GM21423 (cell line): Measurements from ENCODE around the gene KRTAP2-2.
"Not testable (repeated sequence)": the region's sequence is repeated elsewhere in the genome, so short reads cannot be mapped to it uniquely, and the experiment has no call there.

Experiments used
- ATAC-seq: cut with Tn5 transposase; IDR thresholded peaks from one replicate; pipeline ENCODE4 v1.9.1; 2021; ENCODE audit warnings: mild to moderate bottlenecking, moderate library complexity; ENCODE audit not compliant: unreplicated experiment

The KRTAP2-2 gene, protein sequence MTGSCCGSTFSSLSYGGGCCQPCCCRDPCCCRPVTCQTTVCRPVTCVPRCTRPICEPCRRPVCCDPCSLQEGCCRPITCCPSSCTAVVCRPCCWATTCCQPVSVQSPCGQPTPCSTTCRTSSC

GRCh38 chr17:41055130-41055529 lies at the start of gene KRTAP2-2:
Gene KRTAP2-2, minus strand, starts transcription at chr17:41055230. Its CDS starts 19 bp downstream, at chr17:41055211.
- ATAC-seq = not testable (repeated sequence)

DNA sequence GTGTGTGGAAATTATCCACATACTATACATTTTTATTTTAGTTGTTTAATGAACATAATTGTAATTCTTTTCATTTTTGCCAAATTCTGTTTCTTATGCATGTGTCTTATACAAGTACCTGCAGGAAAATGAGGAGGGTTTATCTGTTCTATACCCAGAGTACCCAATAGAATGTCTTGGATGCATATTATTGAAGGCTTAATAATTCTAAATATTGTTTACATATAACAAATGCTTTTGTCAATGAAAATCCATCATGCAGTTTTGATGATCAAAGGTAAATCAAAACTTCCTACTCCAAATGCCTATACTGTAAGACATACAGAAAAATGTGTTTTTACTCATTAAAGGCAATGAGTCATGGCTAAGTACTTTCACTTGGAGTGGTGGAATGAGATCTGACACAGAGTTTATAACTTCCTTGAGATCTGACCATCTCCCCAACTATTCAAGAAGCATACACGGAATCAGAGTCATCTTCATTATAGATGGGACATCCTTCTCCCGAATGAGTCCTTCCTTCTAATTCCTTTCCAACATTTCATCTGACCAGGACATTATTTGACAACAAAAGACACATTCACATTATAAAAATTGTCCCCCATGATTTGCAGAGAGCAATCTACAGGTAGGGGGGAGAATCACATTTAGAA lies 49.5 kb upstream of the KRTAP2-2 start:
- ATAC-seq = not testable (repeated sequence)

- no peak for ATAC-seq
Measured at GRCh38 chr17:41103896-41104295, 48.9 kb upstream of the KRTAP2-2 start.

GRCh38 chr17:41101586-41102259 lies 46.7 kb upstream of the KRTAP2-2 start, which contains the start of gene KRTAP4-16:
Gene KRTAP4-16, minus strand, starts transcription at chr17:41102209. Its CDS starts 0 bp downstream, at chr17:41102209.
- no peak for ATAC-seq

DNA sequence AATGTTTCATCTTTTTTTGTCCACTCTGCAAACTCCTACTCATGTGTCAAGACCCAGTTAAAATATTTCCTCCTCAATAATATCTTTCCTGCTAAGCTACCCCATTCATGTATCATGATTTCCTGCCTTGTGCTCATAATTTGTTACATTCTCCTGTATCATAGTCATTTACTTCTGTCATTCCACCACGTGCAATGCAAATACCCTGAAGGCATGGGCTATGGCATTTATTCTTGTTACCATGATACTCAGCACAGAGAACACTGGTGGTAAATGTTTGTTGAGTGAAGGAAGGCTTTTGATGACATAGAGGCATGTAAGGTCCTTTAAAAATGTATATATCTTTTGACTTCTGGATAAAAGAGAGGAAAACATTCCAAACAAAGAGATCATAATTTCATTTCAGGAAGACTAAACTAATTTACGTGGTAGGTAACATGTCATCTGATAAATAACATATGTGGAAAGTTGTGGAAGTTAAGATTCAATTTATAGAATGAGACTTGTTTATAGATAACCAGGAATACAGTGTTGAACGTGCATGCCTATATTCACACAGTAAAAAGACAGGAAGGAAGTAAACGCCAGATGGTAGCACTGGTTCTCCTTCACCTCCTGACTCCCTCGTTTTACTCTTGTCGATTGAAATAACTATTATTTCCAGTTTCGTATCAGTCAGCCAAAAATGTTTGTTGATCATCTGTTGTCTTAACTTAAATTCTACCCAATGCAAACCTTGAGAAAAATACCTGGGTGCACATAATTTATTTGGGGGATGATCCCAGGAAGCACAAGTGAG lies 44.9 kb upstream of the KRTAP2-2 start:
- not testable (repeated sequence) for ATAC-seq

GRCh38 chr17:41098481-41098880 lies 43.5 kb upstream of the KRTAP2-2 start:
- ATAC-seq = no peak

- no peak for ATAC-seq
Measured at GRCh38 chr17:41098042-41098441, 43.0 kb upstream of the KRTAP2-2 start, which contains the start of gene KRTAP4-8. Gene KRTAP4-8, minus strand, starts transcription at chr17:41098142. Its CDS starts 58 bp downstream, at chr17:41098084.

DNA sequence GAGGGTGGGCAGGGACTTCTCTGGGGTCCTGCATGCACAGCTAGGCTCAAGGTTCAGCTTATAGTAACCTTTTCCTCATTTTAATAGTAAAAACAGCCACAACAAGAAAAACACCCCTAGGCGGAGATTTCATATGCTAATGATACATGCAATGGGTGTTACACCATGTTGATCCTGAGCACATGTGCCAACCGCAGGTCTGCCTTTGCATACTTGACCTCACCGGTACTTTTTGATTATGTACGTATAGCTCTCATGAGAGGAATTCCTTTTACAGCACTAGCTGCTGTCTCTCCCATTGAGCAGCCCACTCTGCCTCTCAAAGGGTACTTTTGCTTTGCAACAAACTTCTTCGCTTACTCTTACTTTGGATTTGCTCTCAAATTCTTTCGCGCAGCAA lies 41.0 kb upstream of the KRTAP2-2 start:
- no peak for ATAC-seq

- not testable (repeated sequence) for ATAC-seq
Measured at GRCh38 chr17:41088760-41089352, 33.8 kb upstream of the KRTAP2-2 start.

DNA sequence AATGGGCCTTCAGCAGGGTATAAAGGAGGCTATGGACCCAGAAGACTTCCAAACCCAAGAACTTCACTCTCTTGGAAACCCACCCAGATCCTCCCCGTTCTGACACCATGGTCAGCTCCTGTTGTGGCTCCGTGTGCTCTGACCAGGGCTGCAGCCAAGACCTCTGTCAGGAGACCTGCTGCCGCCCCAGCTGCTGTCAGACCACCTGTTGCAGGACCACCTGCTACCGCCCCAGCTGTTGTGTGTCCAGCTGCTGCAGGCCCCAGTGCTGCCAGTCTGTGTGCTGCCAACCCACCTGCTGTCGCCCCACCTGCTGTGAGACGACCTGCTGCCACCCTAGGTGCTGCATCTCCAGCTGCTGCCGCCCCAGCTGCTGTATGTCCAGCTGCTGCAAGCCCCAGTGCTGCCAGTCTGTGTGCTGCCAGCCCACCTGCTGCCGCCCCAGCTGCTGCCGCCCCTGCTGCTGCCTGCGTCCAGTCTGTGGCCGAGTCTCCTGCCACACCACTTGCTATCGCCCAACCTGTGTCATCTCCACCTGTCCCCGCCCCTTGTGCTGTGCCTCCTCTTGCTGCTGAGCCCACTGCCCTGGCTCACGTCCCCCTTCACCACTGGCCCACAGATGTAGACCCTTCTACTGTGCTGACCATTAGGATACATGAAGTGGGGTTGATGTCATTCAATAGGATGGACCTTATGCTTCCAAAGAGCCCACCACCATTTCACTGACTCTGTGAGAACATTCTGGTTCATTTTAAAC lies 29.2 kb upstream of the KRTAP2-2 start, which contains the start of gene KRTAP4-7:
Gene KRTAP4-7 (plus strand): TSS at position 51 of the 757 bp plus-strand sequence. CDS start 57 bp downstream, at position 108.
- not testable (repeated sequence) for ATAC-seq

DNA sequence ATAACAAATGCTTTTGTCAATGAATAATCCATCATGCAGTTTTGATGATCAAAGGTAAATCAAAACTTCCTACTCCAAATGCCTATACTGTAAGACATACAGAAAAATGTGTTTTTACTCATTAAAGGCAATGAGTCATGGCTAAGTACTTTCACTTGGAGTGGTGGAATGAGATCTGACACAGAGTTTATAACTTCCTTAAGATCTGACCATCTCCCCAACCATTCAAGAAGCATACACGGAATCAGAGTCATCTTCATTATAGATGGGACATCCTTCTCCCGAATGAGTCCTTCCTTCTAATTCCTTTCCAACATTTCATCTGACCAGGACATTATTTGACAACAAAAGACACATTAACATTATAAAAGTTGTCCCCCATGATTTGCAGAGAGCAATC lies 28.4 kb upstream of the KRTAP2-2 start:
- ATAC-seq = not testable (repeated sequence)

DNA sequence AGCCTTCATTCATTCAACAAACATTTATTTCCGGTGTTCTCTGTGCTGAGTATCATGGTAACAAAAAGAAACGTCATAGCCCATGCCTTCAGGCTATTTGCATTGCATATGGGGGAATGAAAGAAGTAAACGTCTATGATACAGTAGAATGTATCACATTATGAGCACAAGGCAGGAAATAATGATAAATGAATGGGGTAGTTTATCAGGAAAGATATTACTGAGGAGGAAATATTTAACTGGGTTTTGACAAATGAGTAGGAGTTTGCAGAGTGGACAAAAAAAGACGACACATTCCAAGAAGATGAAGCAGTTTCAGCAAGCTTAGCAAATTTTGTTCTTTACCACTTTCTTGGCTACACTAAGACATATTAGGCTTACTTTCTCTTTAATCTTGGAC lies 27.6 kb upstream of the KRTAP2-2 start:
- no peak for ATAC-seq

DNA sequence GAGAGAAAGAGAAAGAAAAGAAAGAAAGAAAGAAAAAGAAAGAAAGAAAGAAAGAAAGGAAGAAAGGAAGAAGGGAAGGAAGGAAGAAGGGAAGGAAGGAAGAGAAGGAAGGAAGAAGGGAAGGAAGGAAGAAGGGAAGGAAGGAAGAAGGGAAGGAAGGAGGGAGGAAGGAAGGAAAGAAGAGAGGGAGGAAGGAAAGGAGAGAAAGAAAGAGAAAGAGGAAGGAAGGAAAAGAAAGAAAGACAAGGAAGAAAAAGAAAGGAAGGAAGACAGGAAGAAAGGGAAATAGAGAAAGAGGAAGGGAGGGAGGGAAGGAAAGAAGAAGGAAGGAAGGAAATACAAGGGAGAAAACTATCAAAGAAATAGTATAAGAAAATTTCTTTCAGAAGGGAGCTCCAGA lies 21.8 kb upstream of the KRTAP2-2 start:
- ATAC-seq = no peak

GRCh38 chr17:41073676-41074075 lies 18.6 kb upstream of the KRTAP2-2 start:
- no peak for ATAC-seq

GRCh38 chr17:41071606-41072360 lies 16.8 kb upstream of the KRTAP2-2 start:
- ATAC-seq = no peak

DNA sequence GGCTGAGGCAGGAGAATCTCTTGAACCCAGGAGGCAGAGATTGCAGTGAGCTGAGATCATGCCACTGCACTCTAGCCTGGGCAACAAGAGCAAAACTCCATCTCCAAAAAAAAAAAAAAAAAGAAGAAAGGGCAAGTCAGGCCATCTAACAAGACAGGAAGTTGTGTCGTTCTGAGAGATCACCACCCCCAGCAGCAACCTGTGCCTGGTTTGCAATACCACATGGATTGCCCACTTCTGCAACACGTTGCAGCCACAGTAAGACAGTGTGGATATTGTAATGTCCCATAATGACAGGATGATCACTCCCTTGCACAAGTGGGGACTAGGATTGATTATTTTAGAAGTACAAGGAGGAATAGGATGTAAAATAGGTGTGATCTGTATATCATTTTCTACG lies 14.0 kb upstream of the KRTAP2-2 start:
- no peak for ATAC-seq

GRCh38 chr17:41067281-41067680 lies 12.3 kb upstream of the KRTAP2-2 start:
- no peak for ATAC-seq

DNA sequence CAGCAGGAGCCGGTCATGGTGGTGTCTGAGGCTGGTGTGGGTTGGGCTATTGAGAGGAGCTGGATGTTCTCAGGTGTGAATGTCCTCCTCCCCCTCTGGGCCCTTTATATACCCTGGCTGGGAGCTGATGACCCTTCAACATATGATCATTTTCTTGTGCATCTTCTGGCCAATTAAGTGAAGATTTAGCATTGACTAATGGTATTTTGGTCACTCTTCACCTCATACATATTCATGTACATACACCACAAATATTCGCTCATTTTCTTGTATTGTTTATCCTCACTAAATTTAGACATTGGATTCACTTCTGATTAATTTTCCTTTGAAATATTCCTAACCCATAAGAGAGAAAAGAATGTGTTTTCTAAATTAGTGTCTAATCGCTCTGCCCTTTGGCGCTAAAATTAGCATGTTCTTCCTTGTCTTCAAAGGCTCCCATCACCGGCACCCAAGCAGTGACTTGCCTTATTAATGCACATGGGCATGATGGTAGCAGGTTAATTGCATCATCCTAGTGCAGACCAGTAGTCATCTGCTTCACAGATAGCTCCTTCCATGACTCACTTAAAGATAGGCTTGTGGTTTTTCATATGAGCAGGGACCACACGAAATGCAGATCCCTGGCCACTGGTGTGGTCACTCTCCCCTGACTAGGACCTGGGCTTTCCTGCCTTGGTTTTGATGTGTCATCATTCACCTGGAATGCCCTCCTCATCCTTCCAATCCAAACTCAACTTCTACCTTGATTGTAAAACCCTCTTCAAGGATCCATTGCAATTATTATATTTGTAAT lies 11.0 kb upstream of the KRTAP2-2 start, which contains the start of gene KRTAP2-4:
Gene KRTAP2-4 (minus strand): TSS at position 51 of the 796 bp plus-strand sequence. CDS start 34 bp downstream, at position 17.
- ATAC-seq = no peak
